Inflammatory macrophage treated with lipopolysaccharide for 4 hours (primary cell): Measurements from ENCODE around the gene CDK3.
A peak's percentile ranks its signal among the peaks of the same experiment; 100 is the strongest.
"Not testable (repeated sequence)": the region's sequence is repeated elsewhere in the genome, so short reads cannot be mapped to it uniquely, and the experiment has no call there.

ENCODE experiments used
- DNase-seq: peaks from one replicate; pipeline ENCODE4 v3.0.0-alpha.2; 2020

CDK3 gene

GRCh38 chr17:76017481-76018339 lies 17.1 kb downstream of the CDK3 start:
- DNase-seq = no peak

GRCh38 chr17:76018340-76018680 lies 17.7 kb downstream of the CDK3 start:
- DNase-seq = no peak

- DNase-seq = no peak
Measured at GRCh38 chr17:76018801-76019200, 18.1 kb downstream of the CDK3 start.

GRCh38 chr17:76019833-76020467 lies 19.3 kb downstream of the CDK3 start:
- no peak for DNase-seq

- DNase-seq = no peak
Measured at GRCh38 chr17:76022285-76022684, 21.6 kb downstream of the CDK3 start.

GRCh38 chr17:76022973-76023899 lies 22.6 kb downstream of the CDK3 start:
- DNase-seq = no peak

- DNase-seq = no peak
Measured at GRCh38 chr17:76023900-76024237, 23.2 kb downstream of the CDK3 start.

GRCh38 chr17:76024353-76024752 lies 23.7 kb downstream of the CDK3 start:
- no peak for DNase-seq

- DNase-seq = no peak
Measured at GRCh38 chr17:76025294-76025693, 24.6 kb downstream of the CDK3 start.

GRCh38 chr17:76026714-76027158 lies 26.1 kb downstream of the CDK3 start:
- DNase-seq = no peak

- DNase-seq = peak; percentile 36
Measured at GRCh38 chr17:76027159-76027839, 26.6 kb downstream of the CDK3 start, which contains the start of gene EVPL. Gene EVPL (minus strand): TSS chr17:76027306. CDS start chr17:76027198, 108 bp downstream.

- DNase-seq = no peak
Measured at GRCh38 chr17:76032073-76032779, 31.6 kb downstream of the CDK3 start.

GRCh38 chr17:76032780-76033108 lies 32.1 kb downstream of the CDK3 start:
- DNase-seq = no peak

- DNase-seq = no peak
Measured at GRCh38 chr17:76033139-76033538, 32.5 kb downstream of the CDK3 start.

GRCh38 chr17:76034428-76035350 lies 34.0 kb downstream of the CDK3 start:
- DNase-seq = no peak

- DNase-seq = no peak
Measured at GRCh38 chr17:76036497-76037261, 36.0 kb downstream of the CDK3 start.

GRCh38 chr17:76038050-76038449 lies 37.4 kb downstream of the CDK3 start:
- no peak for DNase-seq

GRCh38 chr17:76039121-76039520 lies 38.5 kb downstream of the CDK3 start:
- no peak for DNase-seq

GRCh38 chr17:76040376-76040775 lies 39.7 kb downstream of the CDK3 start:
- DNase-seq = no peak

GRCh38 chr17:76042868-76043267 lies 42.2 kb downstream of the CDK3 start:
- DNase-seq = not testable (repeated sequence)
